Cardiac fibroblast (primary cell): ENCODE measurements around the gene KIFC3.

ENCODE experiments used
- DNase-seq, 2 donors: peaks; one replicate each; pipeline versions ENCODE4 v3.0.0 to v3.0.0-alpha.2; 2010; ENCODE audit warnings: low read depth in 2 of 2
- H3K4me3 ChIP-seq, 2 donors: replicated peaks in 1 of 2; 1 replicate in 1 of 2; 2 replicates in 1 of 2; pipeline ENCODE4 v1.5.1; 2011; ENCODE audit warnings: low read depth in 2 of 2, low read length in 2 of 2, mild to moderate bottlenecking in 2 of 2, moderate library complexity in 1 of 2
- TF ChIP-seq, protein P1 (sequence below): IDR thresholded peaks from one replicate; pipeline ENCODE4 v1.5.1; 2011; ENCODE audit warnings: low read depth, mild to moderate bottlenecking, low read length, inconsistent platforms

KIFC3 gene

DNA sequence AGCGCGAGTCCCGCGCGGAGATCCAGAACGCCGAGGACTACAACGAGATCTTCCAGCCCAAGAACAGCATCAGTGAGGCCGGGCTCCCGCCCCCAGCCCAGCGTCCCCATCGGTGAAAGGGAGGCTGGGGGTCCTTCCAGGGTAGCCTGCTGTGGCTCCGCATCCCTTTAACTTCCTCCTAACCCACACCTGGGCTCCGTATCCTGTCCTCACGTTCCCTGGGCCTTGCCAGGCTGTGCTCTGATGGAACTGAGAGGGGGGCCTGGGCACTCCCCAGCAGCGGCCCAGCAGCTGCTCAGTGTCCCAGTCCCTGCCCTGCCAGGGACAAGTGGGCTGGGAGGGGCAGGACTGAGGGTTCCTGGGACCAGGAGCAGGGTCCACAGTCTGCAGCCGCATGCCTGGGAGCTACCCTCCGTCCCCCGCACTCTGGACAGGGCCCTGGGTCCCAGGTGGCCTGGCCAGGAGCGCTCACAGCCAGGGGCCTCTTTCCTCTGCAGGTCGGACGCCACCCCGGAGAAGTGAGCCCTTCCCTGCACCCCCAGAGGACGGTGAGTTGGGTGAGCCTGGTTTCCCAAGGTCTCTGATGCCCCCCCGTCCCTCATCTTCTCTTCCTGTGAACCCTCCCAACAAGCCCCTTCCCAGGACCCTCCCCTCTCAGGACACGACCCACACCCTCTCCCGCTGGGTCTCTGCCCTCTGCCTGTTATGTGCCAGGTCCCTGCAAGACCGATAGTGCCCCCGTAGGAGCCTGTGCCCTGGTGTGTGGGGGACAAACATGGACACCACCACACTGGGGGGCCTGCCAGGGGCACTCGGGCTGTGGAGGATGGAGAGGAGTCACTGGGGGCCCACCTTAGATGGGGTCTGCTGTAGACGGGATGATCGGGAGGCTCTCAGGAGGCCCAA lies 48.6 kb downstream of the KIFC3 start:
- no peak for DNase-seq
- no peak overlapping the region for H3K4me3 ChIP-seq
- TF ChIP-seq, protein P1, sequence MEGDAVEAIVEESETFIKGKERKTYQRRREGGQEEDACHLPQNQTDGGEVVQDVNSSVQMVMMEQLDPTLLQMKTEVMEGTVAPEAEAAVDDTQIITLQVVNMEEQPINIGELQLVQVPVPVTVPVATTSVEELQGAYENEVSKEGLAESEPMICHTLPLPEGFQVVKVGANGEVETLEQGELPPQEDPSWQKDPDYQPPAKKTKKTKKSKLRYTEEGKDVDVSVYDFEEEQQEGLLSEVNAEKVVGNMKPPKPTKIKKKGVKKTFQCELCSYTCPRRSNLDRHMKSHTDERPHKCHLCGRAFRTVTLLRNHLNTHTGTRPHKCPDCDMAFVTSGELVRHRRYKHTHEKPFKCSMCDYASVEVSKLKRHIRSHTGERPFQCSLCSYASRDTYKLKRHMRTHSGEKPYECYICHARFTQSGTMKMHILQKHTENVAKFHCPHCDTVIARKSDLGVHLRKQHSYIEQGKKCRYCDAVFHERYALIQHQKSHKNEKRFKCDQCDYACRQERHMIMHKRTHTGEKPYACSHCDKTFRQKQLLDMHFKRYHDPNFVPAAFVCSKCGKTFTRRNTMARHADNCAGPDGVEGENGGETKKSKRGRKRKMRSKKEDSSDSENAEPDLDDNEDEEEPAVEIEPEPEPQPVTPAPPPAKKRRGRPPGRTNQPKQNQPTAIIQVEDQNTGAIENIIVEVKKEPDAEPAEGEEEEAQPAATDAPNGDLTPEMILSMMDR: no peak

DNA sequence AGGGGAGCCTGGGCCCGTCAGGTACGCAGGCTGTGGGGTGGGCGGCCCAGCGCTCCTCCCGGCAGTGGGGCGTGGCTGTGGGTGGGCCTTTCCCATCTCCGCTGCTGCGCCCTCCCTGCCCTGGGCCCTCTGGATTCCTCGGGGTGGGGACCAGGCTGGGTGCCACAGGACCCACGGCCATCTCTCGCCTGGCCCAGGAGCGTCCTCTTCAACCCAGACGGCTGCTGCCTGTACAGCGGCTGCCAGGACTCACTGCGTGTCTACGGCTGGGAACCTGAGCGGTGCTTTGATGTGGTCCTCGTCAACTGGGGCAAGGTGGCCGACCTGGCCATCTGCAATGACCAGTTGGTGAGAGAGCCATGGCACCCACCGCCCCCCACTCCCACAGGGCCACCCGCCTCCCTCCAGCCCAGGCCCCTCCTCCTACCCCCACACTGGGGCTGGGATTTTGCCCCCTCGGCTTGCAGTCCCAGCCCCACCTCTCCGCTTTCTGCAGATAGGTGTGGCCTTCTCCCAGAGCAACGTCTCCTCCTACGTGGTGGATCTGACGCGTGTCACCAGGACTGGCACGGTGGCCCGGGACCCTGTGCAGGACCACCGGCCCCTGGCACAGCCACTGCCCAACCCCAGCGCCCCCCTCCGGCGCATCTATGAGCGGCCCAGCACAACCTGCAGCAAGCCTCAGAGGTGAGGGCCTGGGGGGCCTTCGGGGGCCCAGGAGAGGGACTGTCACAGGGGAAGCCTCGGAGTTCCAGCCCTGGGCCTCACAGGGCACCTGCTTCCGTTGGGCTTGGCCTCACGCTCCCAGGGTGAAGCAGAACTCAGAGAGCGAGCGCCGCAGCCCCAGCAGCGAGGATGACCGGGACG lies 49.5 kb downstream of the KIFC3 start:
- TF ChIP-seq, protein P1: no peak
- DNase-seq: no peak

DNA sequence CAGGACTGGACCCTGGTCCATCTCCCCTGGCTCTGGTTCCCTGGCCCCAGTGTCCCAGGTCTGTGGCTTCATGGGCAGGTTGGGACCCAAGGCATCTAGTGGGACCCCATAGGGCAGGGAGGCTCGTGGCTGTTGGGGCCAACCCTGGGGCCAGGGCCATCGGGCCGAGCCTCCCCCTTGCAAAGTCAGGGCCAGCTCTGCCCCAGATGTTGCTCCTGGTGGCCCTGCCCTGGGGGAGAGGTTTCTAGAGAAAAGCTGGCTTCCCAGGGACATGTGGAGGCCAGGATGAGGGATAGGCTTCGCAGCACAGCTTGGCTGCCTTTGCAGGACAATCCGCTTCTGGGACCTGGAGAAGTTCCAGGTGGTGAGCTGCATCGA lies 50.1 kb downstream of the KIFC3 start:
- TF ChIP-seq, protein P1: no peak
- no peak for DNase-seq
- H3K4me3 ChIP-seq: no peak overlapping the region

More for the DNA sequence above, 49.5 kb downstream of the KIFC3 start:
- no peak overlapping the region for H3K4me3 ChIP-seq

DNA sequence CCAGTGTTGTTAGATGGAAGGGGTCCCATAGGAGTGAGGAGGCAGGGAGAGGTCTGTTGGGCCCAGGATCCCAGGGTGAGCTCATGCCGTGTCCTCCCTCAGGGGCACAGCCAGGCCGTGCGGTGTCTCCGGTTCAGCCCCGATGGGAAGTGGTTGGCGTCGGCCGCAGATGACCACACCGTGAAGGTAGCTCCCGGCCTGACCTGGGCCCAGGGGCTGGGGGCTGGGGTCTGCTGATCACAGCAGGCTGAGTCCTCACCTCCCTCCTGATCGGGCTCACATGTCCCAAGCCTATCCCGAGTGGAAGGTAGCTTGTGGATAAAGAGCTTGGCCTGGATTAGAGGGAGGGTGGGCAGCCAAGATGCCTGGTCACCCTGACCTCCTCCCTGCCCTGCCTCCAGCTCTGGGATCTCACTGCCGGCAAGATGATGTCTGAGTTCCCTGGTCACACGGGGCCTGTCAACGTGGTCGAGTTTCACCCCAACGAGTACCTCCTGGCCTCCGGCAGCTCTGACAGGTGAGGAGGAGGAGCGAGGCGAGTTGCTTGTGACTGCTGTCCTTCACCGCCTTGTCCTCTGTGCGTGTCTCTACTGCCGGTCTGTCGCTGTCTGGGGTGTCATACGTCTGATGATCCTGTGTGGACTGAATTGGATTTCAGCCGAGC lies 50.6 kb downstream of the KIFC3 start:
- no peak for DNase-seq
- H3K4me3 ChIP-seq: no peak overlapping the region
- TF ChIP-seq, protein P1: no peak

DNA sequence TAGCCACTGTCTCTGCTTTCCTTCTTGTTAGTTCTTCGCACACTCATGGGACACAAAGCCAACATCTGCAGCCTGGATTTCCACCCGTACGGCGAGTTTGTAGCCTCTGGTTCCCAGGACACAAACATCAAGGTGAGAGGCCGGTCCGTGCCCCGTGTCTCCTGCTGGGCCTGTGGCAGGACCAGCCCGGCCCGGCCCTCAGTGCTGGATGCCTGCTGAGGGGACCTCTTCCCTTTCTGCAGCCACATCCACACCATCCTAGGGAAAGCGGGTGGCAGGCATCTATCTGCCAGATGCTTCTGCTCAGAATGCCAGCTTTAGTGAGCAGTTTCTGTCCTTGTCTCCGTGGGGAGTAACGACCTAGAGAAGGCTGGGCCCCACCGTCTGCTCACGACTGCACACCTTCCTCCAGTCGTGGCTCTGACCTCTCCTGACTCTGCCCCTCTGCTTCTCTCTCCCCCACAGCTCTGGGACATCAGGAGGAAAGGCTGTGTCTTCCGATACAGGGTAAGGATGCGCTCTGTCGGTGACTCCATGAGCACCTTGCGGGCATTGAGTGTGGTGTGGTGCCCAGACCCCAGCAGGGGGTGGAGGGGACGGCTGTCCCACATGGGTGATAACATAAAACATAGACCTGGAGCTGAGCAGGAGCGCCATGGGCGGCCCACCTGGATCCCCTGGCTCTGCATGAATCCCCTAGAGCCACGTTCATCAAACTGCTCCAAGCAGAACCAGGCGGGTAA lies 51.3 kb downstream of the KIFC3 start:
- H3K4me3 ChIP-seq: no peak overlapping the region
- DNase-seq: no peak
- TF ChIP-seq, protein P1: no peak
